Ammon's horn (tissue), 1 donor: ENCODE data around the gene EVA1B.
A peak's percentile ranks its signal among the peaks of the same experiment; 100 is the strongest.

Experiments used
- DNase-seq: peaks from one replicate; pipeline ENCODE4 v3.0.0-alpha.2; 2016; ENCODE audit warnings: low spot score

Gene EVA1B

GRCh38 chr1:36309397-36309796 lies 14.0 kb downstream of the EVA1B start:
- DNase-seq = no peak

- DNase-seq = no peak
These were observed 15.7 kb downstream of the EVA1B start for GRCh38 chr1:36307601-36308330.

GRCh38 chr1:36306902-36307456 lies 16.5 kb downstream of the EVA1B start:
- DNase-seq = peak; percentile 95

GRCh38 chr1:36306210-36306901 lies 17.1 kb downstream of the EVA1B start, which contains the start of gene SH3D21:
SH3D21 (plus strand) TSS chr1:36306368; CDS start chr1:36306421, 53 bp downstream.
- no peak for DNase-seq

GRCh38 chr1:36305915-36306209 lies 17.6 kb downstream of the EVA1B start:
- DNase-seq = no peak

GRCh38 chr1:36304970-36305914 lies 18.2 kb downstream of the EVA1B start:
- DNase-seq = no peak

- no peak for DNase-seq
These were observed 18.9 kb downstream of the EVA1B start for GRCh38 chr1:36304521-36304920.

GRCh38 chr1:36303650-36304360 lies 19.6 kb downstream of the EVA1B start:
- no peak for DNase-seq

GRCh38 chr1:36303244-36303643 lies 20.2 kb downstream of the EVA1B start:
- no peak for DNase-seq

- no peak for DNase-seq
These were observed 22.2 kb downstream of the EVA1B start for GRCh38 chr1:36301220-36301619.

- DNase-seq = no peak
These were observed 22.9 kb downstream of the EVA1B start for GRCh38 chr1:36300526-36300925.

GRCh38 chr1:36298640-36299039 lies 24.8 kb downstream of the EVA1B start:
- DNase-seq = no peak

- no peak for DNase-seq
These were observed 26.4 kb downstream of the EVA1B start for GRCh38 chr1:36297062-36297461.

- no peak for DNase-seq
These were observed 28.1 kb downstream of the EVA1B start for GRCh38 chr1:36295390-36295789.

GRCh38 chr1:36287595-36287994 lies 35.9 kb downstream of the EVA1B start:
- DNase-seq = no peak

- no peak for DNase-seq
These were observed 36.6 kb downstream of the EVA1B start for GRCh38 chr1:36286802-36287201.

GRCh38 chr1:36285443-36286101 lies 37.9 kb downstream of the EVA1B start:
- peak; percentile 92 for DNase-seq

- DNase-seq = no peak
These were observed 38.9 kb downstream of the EVA1B start for GRCh38 chr1:36284517-36284916.

- DNase-seq = no peak
These were observed 39.4 kb downstream of the EVA1B start for GRCh38 chr1:36284061-36284460.

GRCh38 chr1:36279789-36280296 lies 43.6 kb downstream of the EVA1B start:
- DNase-seq = no peak
